HG03103 (cell line): ENCODE data around the gene CD9.

Experiments used
- ATAC-seq: cut with Tn5 transposase; IDR thresholded peaks from one replicate; pipeline ENCODE4 v1.9.1; 2021; ENCODE audit warnings: low read depth; ENCODE audit not compliant: unreplicated experiment

CD9 gene

DNA sequence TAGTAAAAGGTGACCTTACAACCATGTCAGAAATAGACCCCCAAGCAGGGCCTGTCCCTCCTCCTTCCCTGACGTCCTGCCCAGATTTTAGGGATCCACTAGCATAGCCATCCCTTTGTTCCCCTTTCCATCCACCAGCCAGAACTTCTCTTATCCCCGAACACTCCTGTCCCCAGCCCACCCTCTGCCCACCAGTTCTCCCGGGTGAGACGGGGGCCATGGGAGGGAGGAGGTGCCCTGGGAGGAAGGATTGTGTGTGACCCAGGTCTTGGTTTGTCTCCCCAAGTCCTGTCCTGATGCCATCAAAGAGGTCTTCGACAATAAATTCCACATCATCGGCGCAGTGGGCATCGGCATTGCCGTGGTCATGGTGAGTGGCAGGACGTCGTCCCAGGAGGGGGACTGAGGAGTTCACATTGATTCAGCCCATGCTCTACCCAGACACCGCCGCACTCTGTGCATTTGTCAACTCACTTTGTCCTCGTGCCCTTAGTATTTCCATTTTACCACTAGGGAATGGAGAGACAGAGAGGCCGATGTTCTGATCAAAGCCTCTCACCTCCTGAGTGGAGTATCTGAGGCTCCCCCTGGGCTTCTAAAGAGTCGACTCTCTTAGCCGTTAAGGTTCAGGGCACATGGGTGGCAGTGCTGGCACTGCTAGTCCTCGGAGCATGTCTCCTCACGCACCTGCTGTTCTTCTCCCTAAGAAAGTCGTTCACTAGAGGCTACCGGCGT lies 35.9 kb downstream of the CD9 start:
- ATAC-seq, result no peak

DNA sequence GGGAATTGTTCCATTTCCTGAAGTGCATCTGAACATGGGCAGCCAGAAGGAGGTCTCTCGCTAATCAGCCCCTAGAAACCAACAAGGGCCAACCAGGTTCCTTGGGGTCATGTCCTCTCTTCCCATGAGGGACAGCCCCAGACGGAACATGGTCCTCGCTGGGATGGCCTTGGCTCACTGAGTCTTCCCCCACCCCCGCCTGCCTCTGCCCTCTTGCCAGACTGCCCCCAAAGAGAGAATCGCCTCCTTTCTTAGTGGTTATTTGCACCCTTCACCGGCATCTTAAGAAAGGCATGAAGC lies 36.4 kb downstream of the CD9 start:
- no peak for ATAC-seq

DNA sequence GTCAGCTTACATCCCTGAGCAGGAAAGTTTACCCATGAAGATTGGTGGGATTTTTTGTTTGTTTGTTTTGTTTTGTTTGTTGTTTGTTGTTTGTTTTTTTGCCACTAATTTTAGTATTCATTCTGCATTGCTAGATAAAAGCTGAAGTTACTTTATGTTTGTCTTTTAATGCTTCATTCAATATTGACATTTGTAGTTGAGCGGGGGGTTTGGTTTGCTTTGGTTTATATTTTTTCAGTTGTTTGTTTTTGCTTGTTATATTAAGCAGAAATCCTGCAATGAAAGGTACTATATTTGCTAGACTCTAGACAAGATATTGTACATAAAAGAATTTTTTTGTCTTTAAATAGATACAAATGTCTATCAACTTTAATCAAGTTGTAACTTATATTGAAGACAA lies 37.6 kb downstream of the CD9 start:
- ATAC-seq, result no peak

DNA sequence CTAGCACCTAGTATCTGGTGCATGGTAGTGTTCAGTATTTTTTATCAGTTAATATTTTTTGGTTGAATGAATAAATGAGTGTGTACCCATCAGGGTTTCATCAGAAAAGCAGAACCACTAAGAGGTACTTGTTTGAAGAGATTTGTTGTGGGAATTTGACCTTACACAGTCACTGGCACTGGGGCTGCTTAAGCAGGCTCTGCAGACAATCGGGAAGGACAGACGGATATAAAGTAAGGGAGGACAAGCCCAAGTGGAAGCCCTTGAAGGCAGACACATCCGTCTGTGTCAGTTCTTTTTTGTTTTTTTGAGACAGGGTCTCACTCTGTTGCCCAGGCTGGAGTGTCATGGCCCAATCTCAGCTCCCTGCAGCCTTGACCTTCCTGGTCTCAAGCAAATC lies 38.7 kb downstream of the CD9 start:
- no peak for ATAC-seq

DNA sequence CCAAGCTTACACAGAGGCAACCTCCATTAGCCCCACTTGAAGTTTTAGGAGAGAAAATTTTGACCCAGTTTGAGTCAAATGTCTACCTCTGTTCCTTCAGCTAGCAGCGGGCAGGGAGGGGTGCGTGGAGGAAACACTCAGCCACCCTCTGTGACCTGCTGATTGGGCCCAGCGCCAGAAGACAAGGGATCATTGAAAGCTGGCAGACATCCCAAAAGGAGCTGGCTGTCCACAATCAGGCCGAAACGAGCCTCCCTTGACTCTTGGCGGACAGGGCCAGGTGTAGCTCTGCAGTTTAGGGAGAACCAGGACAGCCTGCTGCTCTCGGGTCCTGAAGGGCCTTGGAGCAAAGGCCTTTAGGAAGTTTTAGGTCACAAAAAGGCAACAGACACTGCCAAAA lies 41.3 kb downstream of the CD9 start:
- no peak for ATAC-seq

DNA sequence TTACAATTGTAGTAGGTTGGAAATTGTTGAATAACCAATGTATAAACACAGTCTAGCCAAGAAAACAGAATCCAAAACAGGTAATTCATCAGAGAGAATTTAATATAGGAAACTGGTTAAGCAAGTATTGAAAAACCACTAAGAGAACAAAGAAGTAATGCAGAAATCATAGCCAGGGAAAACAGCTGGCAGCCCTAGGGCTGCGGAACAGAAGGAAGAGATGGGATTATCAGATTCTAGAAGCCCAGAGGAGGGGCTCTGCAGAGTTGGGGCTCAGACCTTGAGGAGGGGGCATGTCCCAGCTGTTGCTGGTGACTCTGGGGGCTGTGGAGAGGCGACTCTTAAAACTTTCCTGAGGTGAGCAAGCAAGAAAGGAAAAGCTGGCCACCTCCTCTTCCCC lies 49.4 kb downstream of the CD9 start:
- ATAC-seq, result no peak

DNA sequence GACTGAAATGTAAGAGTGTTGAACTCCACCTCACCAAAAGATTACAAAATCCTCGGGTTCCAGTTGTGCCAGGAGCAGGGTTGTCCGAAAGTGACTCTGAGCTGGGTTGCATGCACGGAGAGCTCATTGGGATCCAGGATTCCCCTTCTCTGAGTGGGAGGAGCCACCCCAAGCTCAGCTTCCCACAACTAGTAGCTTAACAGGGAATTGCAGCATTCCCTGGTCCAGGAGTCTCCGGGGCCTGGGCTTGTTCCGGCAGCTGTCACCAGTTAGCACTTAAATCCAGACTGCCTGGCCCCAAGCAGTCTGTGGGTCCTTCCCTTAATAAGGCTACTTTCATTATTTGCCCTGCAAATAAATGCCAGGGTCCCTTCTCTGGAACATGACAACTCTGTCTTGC lies 50.1 kb downstream of the CD9 start:
- no peak for ATAC-seq

DNA sequence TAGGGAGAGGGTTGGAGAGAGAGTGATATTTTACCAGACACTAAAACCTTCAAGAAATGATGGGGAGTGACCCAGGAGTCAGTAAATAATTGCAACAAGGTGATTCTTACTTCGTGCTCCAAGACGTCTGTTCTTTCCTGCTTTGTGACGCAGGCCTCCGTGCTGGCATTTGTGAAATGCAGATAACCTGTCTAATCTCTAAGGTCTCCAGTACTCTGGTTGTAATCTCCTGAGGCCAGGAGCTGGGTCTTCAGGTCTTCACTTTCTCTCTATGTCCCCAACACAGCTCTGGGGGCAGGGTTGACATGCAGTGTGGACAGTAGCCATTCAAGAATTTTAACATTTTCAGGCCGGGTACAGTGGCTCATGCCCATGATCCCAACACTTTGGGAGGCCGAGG lies 53.1 kb downstream of the CD9 start:
- ATAC-seq, result no peak

DNA sequence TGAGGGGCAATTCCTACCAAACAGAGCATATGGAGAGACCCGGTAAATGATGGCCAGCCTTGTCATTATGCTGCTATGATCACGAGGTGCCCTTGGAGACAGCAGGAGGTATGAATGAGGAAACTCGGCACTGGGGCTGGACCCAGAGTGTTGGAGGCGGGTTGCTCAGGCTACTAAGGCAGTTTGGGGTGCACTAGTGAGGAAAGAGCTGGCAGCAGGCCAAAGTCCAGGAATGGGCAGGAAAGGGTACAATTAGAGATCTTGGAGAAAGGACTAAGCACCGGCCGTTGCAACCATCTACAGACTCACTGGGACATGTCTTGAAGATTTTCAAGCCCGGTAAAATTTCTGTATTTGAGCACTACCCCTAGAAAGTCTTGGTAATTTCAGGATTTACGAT lies 54.3 kb downstream of the CD9 start:
- ATAC-seq, result no peak

DNA sequence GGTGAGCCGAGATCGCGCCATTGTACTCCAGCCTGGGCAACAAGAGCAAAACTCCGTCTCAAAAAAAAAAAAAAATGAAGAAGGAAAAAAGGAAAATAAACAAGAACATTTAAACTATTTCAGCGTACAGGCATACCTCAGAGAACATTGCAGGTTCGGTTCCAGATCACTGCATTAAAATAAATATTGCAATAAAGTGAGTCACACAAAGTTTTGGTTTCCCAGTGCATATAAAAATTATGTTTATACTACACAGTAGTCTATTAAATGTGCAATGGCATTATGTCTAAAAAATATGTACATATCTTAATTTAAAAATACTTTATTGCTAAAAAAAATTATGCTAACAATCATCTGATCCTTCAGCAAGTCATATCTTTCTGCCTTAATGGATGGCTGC lies 56.8 kb downstream of the CD9 start:
- no peak for ATAC-seq

DNA sequence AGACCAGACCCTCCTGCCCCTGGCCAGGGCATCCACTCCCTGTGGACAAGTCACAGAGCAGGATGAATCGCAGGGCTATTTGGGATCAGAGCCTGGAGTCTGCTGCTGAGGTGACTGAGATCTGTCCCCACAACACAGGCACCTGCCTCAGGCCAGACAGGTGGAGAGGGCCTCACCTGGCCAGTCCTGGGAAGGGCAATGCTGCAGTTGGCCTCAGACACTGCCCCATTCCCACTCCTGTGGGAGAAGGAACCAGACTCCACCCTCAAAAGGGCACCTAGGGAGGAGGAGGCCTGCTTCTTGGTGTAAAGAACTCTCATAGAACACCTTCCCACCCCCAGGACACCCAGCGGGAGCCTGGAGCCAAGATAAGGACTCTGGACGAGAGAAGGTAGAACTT lies 62.0 kb downstream of the CD9 start:
- no peak for ATAC-seq

DNA sequence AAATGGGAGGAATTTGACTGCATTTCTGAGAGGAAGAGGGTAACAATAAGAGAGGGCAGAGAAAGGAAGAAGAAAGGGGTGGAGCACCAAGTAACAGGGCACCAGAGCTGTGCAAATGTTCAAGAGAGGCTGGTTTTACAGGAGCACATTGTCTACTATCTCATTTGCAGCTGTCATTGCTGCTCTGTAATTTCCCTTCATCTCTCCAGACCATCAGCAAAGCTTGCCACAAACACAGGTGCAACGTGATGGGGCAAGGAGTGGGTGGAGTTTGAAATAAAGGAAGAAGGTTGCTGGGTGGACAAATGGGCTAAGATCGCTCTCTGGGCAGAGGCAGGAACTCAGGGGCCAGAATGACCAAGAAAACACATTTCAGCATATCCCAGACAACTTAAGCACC lies 62.4 kb downstream of the CD9 start:
- no peak for ATAC-seq

DNA sequence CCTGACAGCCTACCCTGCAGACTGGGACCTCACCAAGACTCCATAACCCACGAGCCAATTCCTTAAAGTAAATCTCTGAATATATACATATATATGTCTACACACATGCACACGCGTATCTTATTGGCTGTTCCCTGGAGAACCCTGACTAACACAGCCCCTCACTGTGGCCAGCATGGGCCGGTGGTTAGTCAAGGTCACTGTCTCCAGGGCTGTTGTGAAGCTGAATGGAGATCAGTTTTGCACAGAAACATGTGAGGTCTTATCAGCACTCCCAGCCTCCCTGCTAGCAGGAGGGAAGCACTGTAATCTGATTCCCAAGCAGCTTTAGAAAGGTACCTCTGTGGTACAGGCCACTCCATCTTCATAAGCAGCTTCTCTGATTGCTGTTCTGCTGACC lies 63.7 kb downstream of the CD9 start:
- no peak for ATAC-seq

DNA sequence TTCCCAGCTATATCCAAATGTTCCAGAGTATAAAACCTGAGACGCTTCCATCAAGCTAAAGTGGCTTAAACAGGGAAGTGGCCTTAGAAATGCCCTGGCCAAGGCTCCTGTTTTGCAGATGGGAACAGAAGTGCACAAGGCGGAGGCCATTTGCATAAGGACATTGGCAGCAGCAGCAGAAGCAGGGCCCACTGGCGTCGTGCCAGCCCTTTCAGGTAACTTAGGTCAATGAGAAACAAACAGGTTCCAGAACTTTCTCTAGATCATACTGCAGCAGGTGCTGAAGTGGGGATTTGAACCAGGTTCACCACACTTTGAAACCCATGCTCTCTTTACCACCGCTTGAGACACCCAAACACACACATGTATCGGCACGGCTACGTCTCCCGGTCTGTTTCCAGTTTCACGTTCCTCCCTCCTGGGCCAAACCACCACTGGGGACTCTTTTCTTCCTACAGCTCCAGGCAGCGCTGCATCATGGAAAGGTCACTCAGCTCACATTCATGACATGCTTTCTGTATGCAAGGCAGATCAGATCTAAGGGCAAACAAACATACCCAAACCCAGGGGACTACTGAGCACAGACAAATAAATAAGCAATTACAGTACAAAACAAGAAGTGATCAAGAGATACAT lies 64.3 kb downstream of the CD9 start:
- ATAC-seq, result no peak

DNA sequence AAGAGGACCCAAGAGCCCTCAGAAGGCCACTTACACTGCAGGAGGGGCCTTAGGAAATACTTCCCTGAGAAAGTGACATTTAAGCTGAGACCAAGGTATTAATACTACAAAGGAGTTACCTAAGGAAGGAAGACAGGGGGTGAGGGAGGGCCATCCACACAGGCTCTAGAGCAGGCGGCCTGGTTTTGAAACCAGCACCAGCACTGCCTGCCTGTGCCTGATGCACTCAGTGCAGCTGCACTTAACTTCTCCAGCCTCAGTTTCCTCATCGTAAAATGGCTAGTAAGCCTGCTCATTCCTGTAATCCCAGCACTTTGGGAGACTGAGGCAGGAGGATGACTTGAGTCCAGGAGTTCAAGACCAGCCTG lies 64.8 kb downstream of the CD9 start:
- no peak for ATAC-seq

DNA sequence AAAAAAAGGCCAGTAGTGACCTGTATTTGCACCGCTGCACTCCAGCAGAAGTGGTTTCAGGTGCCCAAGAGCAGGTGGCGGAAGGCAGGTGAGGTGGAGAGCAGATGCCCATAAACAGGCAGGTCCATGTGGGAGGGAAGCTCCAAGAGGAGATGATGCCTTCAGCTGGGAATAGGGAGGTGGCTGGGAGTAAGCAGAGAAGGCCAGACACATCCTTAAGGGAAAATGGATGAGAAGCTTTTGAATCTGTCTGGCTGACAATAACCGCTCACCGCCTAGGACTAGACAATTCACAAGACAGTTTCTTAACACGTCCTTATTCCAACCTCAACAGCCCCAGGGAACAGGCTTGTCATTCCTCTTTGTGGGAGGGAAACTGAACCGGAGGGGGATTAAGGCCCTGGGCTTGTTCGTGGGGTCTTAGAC lies 66.4 kb downstream of the CD9 start:
- no peak for ATAC-seq

DNA sequence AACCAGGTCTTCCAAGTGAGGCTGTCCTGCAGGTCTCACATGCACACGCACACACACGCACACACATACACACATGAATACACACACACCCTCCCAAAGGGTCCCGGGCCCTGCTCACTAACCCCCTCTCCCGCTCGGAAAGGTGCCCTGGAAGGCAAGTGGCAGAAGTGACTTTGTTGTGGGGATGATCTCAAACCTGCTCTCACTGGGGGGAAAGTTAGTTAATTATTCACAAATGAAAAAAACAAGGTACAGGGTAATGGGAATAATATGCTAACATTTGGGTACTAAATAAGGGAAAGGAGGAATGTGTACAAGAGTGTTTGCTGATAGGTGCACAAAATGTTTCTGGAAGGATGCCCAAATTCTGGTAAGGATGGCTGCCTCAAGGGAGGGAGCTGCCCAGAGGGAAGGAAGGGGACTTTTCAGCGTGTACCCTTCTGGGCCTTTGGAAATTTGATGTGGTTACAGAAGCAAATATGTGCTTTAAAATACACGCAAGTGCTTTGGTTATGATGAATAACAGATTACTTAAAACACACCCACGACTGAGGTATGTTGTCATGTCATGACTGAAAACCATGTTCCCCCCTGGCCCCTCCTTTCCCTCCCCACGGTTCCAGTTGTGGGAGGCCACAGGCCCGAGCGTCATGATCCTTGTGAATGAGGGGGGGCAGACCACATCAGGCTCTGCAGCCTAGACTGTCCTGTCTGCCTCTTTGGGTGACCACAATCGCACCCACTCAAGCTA lies 66.9 kb downstream of the CD9 start:
- ATAC-seq, result no peak

DNA sequence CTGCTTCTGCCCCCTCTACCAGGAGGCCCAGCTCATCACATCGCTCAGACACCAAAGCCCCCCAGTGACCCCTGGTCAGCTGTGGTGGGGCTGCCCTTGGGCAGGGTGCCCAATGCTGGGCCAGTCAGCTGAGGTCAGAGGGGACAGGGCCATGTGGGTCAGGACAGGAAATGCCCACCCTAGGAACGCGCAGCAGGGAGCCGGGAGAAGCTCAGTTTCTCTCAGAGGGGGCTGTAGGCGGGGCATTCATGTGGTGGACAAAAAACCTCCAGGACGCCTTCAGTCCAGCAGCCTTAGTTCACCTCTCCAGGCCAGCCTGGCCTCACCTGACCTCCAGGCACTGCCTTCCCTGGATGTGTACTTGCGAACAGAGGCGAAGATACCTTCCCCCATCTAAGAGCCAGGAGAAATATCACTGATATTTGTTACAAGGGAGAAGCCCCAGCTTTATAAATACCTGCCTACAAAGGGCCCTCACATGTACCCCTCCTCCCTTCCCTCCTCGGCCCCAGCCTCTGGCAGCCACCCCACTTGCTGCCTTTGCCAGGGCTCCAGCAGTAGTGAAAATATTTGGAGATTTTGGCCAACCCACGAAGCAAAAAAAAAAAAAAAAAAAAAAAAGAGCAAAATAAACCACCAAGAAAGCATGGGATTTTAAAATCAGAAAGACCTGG lies 68.4 kb downstream of the CD9 start:
- ATAC-seq, result no peak

DNA sequence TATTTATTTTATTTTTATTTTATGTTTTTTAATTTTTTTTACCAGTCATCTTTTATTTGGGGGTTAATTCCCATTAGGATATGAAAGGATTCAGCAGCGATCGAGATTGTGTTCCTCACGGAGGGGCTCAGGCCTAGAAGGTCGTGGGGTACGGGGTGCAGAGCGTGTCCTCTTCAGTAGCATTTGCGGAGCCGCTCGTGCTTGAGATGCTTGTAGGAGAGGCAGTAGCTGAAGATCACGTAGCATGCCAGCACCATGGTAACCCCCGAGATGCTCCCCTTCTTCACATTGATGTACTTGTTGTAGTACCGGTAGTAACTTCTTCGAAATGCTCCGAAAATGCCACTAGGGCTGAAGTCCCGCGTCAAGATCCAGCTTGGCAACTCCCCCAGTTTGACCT lies 69.8 kb downstream of the CD9 start:
- no peak for ATAC-seq

DNA sequence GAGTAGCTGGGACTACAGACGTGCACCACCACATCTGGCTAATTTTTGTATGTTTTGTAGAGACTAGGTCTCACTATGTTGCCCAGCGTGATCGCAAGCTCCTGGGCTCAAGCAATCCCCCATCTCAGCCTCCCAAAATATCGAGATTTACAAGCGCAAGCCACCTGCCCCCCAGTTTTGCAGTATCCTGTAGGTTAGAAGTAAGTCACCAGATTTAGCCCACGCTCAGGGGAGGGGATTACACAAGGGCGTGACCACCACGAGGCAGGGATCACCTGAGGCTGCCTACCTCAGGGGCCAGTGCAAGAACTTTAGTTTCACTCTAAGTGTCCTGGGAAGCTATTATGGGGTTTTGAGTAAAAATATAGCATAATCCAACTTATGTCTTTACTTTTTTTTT lies 71.1 kb downstream of the CD9 start:
- ATAC-seq, result no peak

DNA sequence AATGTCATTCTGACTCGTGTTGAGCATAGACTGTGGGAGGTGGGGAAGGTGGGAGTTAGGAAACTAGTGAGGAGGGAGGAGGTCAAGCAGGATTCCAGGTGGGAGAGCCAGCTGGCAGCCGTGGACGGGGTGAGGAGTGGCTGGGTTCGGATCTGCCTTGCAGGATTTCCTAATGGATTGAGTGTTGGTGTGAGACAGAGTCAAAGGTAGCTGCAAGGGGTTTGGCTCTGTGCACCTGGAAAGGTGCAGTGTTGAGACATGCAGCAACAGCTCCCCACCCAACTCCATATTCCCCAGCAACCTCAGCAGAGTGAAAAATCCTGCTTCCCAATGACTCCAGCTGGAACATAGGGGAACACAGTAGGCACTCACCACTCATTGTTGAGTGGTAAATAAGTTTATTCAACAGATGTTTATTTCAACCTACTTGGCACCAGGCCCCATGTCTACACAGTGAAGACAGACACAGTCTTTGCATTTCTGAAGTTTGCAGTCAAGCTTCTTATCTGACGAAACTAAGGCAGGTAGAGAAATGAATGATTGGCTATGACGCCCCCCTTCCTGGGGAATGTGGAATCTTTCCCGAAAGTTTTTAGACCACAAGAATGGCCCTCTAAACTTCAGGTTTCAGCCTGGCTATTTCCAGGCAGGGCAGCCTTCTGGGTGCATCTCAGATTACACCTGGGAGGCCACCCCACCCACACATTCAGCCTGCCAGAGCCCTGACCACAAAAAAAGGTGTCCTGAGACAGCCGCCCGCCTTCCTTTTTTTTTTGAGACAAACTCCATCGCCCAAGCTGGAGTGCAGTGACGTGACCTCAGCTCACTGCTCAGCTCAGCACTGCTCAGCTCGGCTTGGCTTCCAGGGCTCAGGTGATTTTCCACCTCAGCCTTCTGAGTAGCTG lies 72.4 kb downstream of the CD9 start:
- no peak for ATAC-seq
